ENCODE results near the gene PCTP. TPM values are rescaled to one million over a fixed set of nuclear protein-coding genes. Genes with fewer than 3 reads are reported as not detected.

Gene PCTP
- total and polyA plus RNA-seq, 2 of the 4 experiments (the other 2 are of a cell fraction), result 11.6 to 12.9 TPM

DNA sequence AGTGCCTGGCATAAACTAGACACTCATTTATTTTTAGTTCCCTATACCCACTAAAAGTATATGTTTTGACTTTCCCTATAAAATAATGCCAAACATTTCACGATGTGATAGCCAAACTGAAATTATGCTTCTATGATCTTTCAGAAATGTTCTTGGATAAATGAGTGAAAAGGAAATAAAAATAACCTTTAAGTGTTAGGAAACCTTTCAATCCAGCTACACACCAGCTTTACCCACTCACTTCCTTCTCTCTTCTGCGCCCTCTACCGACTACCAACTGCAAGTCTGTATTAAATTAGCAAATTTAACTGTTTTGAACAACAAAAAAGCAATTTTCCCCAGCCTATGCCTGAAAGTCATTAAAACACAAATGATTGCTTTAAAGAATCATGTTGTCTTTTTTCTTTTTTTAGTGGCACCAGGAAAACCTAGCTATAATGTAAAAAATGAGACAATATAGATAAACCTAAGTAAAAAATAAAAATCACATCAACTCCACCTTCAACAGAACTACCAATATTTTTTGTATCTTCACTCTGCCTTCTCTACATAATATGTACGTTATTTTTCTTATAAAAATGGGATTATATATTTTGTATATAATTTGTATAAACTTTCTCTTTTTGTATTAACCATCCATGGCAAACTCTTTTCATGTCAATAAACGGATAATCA is 15.0 kb upstream of the PCTP start:
- Histone ChIP-seq H2AK5ac (ENCODE audit: low read depth, low read length) (no peak overlapping the region), H3K23ac (ENCODE audit: low read depth, low read length) (no peak overlapping the region), H3K9ac (ENCODE audit: low read depth, low read length) (no peak overlapping the region), H4K8ac (ENCODE audit: low read depth in 2 of 2, low read length in 2 of 2) (no peak overlapping the region), H2BK20ac (ENCODE audit: low read depth, low read length) (no peak overlapping the region), H3K4me1 (ENCODE audit: control insufficient read depth, insufficient read depth, low read length) (peaks cover 18% of the 10 kb centered on the region), H3K9me3 (ENCODE audit: control insufficient read depth, insufficient read depth, low read length) (no peaks in the 10 kb centered on the region), H3K4ac (ENCODE audit: low read depth, low read length) (no peak overlapping the region), H2BK120ac (ENCODE audit: low read depth, low read length) (no peak overlapping the region), H4K5ac (ENCODE audit: low read depth, low read length) (no peak overlapping the region), H3K18ac (ENCODE audit: low read depth, low read length) (no peak overlapping the region), H3K9me1 (ENCODE audit: insufficient read depth, low read length) (peaks cover 3% of the 10 kb centered on the region), H2AFZ (replicated peaks; ENCODE audit: low read length, poor library complexity) (no peak overlapping the region), H3K4me3 (ENCODE audit: insufficient read depth, low read depth, low read length) (no peak overlapping the region), H4K91ac (ENCODE audit: insufficient read depth, low read depth, low read length) (no peak overlapping the region), H3K56ac (ENCODE audit: extremely low read depth, insufficient read depth, low read length) (no peak overlapping the region), H4K20me1 (ENCODE audit: insufficient read depth, low read length) (no peaks in the 10 kb centered on the region), H2BK5ac (ENCODE audit: low read depth, low read length, poor library complexity, severe bottlenecking) (no peak overlapping the region), H3K4me2 (ENCODE audit: low read depth, low read length) (no peak overlapping the region), H3K14ac (replicated peaks; ENCODE audit: low read depth, low read length) (no peak overlapping the region), H3K27ac (ENCODE audit: insufficient read depth, low read length) (no peak overlapping the region), H2AK9ac (replicated peaks; ENCODE audit: low read depth, low read length, poor library complexity) (no peak overlapping the region), H3K79me1 (ENCODE audit: low read depth in 1 of 2, low read length in 2 of 2) (no peaks in the 10 kb centered on the region), H3K36me3 (ENCODE audit: control insufficient read depth, insufficient read depth, low read length) (no peaks in the 10 kb centered on the region), H3K27me3 (ENCODE audit: control insufficient read depth, insufficient read depth, low read length) (no peaks in the 10 kb centered on the region), H2BK15ac (ENCODE audit: low read depth, low read length) (no peak overlapping the region)
- WGBS, 2 experiments (ENCODE audit: extremely low coverage in 2 of 2, insufficient read length in 1 of 2), result no CpG with 5 or more reads among the region's 5 CpGs
- intact Hi-C loops (cut with micrococcal nuclease) (no loop called here), dilution Hi-C loops (cut with HindIII; ENCODE audit: low sequenced_read_pairs, unreplicated experiment) (no loop called here), in situ Hi-C loops (cut with MboI; ENCODE audit: low sequenced_read_pairs) (no loop called here)
- peak; percentile 31; the same call in 1 of the 2 replicates for ATAC-seq (ENCODE audit: low read depth)
- ChIA-PET CTCF (interaction anchor here (0.6 to 2.4 kb wide), 11 partner anchors 12 to 707 kb away, joined by 3 to 9 read pairs (median 3); partner anchors contain the start of genes PCTP and TMEM100), POLR2A (ENCODE audit: unreplicated experiment) (no interaction called here)
- TF ChIP-seq RAD21 (IDR thresholded peaks at IDR 0.05; ENCODE audit: low read length) (peak; percentile 38; the same call in 1 of the 2 replicates), POLR2A (IDR thresholded peaks at IDR 0.05; ENCODE audit: low read depth, low read length) (no peak), SMC3 (IDR thresholded peaks at IDR 0.05; ENCODE audit: low read depth, low read length) (peak; percentile 46)
- TF ChIP-seq, protein P1, sequence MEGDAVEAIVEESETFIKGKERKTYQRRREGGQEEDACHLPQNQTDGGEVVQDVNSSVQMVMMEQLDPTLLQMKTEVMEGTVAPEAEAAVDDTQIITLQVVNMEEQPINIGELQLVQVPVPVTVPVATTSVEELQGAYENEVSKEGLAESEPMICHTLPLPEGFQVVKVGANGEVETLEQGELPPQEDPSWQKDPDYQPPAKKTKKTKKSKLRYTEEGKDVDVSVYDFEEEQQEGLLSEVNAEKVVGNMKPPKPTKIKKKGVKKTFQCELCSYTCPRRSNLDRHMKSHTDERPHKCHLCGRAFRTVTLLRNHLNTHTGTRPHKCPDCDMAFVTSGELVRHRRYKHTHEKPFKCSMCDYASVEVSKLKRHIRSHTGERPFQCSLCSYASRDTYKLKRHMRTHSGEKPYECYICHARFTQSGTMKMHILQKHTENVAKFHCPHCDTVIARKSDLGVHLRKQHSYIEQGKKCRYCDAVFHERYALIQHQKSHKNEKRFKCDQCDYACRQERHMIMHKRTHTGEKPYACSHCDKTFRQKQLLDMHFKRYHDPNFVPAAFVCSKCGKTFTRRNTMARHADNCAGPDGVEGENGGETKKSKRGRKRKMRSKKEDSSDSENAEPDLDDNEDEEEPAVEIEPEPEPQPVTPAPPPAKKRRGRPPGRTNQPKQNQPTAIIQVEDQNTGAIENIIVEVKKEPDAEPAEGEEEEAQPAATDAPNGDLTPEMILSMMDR (conservative IDR thresholded peaks at IDR 0.05; ENCODE audit: low read depth, low read length), result peak; percentile 66
- peak; percentile 62 for DNase-seq
- no TSS peak for BruUV-seq (replicated peaks)

Data from IMR-90 (cell line).